Osteocyte (in vitro differentiated cells): ENCODE measurements around the gene TRMT112. TPM values are rescaled to one million over a fixed set of nuclear protein-coding genes. Genes with fewer than 3 reads are reported as not detected.

Experiments
- DNase-seq: peaks from one replicate; pipeline ENCODE4 v3.0.0; 2021; ENCODE audit warnings: mixed read lengths; ENCODE audit not compliant: unreplicated experiment; ENCODE audit errors: extremely low spot score
- H3K27ac Mint-ChIP-seq: one replicate; pipeline ENCODE4 v1.8.0; 2021; ENCODE audit warnings: mild to moderate bottlenecking, mixed read lengths; ENCODE audit not compliant: unreplicated experiment
- H3K27me3 Mint-ChIP-seq: one replicate; pipeline ENCODE4 v1.8.0; 2021; ENCODE audit warnings: mixed read lengths; ENCODE audit not compliant: unreplicated experiment
- H3K36me3 Mint-ChIP-seq: one replicate; pipeline ENCODE4 v1.8.0; 2021; ENCODE audit warnings: mixed read lengths; ENCODE audit not compliant: unreplicated experiment
- H3K4me1 Mint-ChIP-seq: one replicate; pipeline ENCODE4 v1.8.0; 2021; ENCODE audit warnings: mixed read lengths; ENCODE audit not compliant: unreplicated experiment
- H3K4me3 Mint-ChIP-seq: one replicate; pipeline ENCODE4 v1.8.0; 2021; ENCODE audit warnings: mild to moderate bottlenecking, moderate library complexity, mixed read lengths; ENCODE audit not compliant: unreplicated experiment
- H3K9me3 Mint-ChIP-seq: one replicate; pipeline ENCODE4 v1.8.0; 2021; ENCODE audit warnings: mixed read lengths; ENCODE audit not compliant: unreplicated experiment
- long read RNA-seq: library from polyadenylated mRNA; unstranded; transcript quantifications from one replicate; pipeline ENCODE4 v2.0.0, GENCODE V29; 2021
- total RNA-seq: library from RNA; stranded (reverse); gene quantifications from 2 replicates; pipeline ENCODE4 v1.2.1, GENCODE V29; 2021
- TF ChIP-seq, protein P1 (sequence below): fragments of 200-600 bp; sonication (generic); IDR thresholded peaks from 2 replicates; pipeline ENCODE4 v1.5.0; 2021; ENCODE audit warnings: antibody characterized with exemption, mild to moderate bottlenecking, moderate library complexity

TRMT112 gene
- total RNA-seq = 159 and 174 TPM in 2 replicates
- long read RNA-seq, transcript TRMT112-206 (4 exons, 1,106 nt) = major isoform, 33 of 35 reads
- long read RNA-seq, partial matches to known transcripts = 0 of 35 reads
- long read RNA-seq, other reads (novel, unspliced or antisense) = 1 of 35 reads

DNA sequence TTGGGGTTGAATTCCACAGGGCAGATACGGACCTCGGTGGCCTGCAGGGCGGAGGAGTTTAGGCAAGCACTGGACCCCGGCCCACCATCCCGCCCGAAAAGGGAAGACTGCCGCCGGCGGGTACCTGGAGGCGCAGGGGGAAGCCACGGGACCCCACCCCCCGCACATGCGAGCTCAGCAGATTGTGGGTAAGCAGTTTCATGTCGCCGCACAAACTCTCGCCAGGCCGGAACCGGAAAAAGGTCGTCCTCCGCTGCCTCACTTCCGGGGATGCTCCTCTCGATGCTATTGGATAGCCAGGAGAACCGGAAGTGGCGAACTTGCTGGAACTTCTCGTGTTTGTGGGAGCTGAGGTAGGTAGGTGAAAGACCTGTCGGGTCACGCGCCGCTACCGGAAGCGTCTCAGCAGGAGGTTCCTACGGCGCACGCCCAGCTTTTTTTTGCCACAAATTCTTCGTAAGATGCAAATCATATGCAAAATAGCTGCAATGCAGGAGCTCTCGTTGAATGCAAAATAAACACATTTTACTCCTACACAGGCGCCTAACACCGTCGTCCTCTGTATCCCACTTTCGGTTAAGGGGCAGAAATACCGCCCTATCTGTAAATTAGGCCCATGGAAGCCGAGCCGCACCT is at the start of gene TRMT112:
TSS of gene TRMT112 (minus strand) at position 235 of the 636 bp plus-strand sequence. CDS start at position 202, 33 bp downstream.
- H3K27me3 Mint-ChIP-seq = no peaks in the 10 kb centered on the region
- peaks cover 21% of the 10 kb centered on the region for H3K36me3 Mint-ChIP-seq
- peaks cover 39% of the 10 kb centered on the region for H3K4me1 Mint-ChIP-seq
- H3K9me3 Mint-ChIP-seq = no peaks in the 10 kb centered on the region
- H3K4me3 Mint-ChIP-seq = peak within 1 kb of the TSS; percentile 92
- TF ChIP-seq, protein P1, sequence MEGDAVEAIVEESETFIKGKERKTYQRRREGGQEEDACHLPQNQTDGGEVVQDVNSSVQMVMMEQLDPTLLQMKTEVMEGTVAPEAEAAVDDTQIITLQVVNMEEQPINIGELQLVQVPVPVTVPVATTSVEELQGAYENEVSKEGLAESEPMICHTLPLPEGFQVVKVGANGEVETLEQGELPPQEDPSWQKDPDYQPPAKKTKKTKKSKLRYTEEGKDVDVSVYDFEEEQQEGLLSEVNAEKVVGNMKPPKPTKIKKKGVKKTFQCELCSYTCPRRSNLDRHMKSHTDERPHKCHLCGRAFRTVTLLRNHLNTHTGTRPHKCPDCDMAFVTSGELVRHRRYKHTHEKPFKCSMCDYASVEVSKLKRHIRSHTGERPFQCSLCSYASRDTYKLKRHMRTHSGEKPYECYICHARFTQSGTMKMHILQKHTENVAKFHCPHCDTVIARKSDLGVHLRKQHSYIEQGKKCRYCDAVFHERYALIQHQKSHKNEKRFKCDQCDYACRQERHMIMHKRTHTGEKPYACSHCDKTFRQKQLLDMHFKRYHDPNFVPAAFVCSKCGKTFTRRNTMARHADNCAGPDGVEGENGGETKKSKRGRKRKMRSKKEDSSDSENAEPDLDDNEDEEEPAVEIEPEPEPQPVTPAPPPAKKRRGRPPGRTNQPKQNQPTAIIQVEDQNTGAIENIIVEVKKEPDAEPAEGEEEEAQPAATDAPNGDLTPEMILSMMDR = no peak
- H3K27ac Mint-ChIP-seq = peak within 1 kb of the TSS; percentile 99
- peak; percentile 97 for DNase-seq

- H3K27ac Mint-ChIP-seq = no peak overlapping the region
- H3K4me3 Mint-ChIP-seq = no peak overlapping the region
- H3K9me3 Mint-ChIP-seq = no peaks in the 10 kb centered on the region
- H3K27me3 Mint-ChIP-seq = no peaks in the 10 kb centered on the region
- TF ChIP-seq, protein P1 = no peak
- DNase-seq = no peak
- H3K36me3 Mint-ChIP-seq = peaks cover 32% of the 10 kb centered on the region
- H3K4me1 Mint-ChIP-seq = no peaks in the 10 kb centered on the region
Observed at GRCh38 chr11:64366751-64367150, 49.4 kb upstream of the TRMT112 start.

GRCh38 chr11:64364911-64365310 is 47.6 kb upstream of the TRMT112 start:
- H3K9me3 Mint-ChIP-seq = no peaks in the 10 kb centered on the region
- TF ChIP-seq, protein P1 = no peak
- H3K36me3 Mint-ChIP-seq = peaks cover 35% of the 10 kb centered on the region
- no peak overlapping the region for H3K27ac Mint-ChIP-seq
- DNase-seq = no peak
- no peaks in the 10 kb centered on the region for H3K27me3 Mint-ChIP-seq
- no peak overlapping the region for H3K4me3 Mint-ChIP-seq
- peaks cover 11% of the 10 kb centered on the region for H3K4me1 Mint-ChIP-seq

DNA sequence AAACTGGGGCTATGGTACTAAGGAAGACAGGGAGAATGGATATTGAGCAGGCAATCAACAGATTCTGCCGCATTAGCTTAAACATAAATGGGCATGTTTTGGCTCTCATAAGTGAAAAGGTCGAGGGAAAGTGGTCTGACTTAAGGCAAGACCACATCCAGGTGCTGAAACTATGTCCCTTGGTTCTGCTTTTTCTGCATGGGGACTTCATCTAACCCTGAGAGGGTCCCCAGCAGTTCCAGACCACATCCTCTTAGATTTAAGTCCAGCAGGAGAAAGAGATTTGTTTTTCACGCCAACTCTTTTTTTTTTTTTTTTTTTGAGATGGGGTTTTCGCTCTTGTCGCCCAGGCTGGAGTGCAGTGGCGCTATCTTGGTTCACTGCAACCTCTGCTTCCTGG is 47.1 kb upstream of the TRMT112 start:
- no peaks in the 10 kb centered on the region for H3K9me3 Mint-ChIP-seq
- no peak for DNase-seq
- no peak overlapping the region for H3K27ac Mint-ChIP-seq
- TF ChIP-seq, protein P1 = no peak
- peaks cover 32% of the 10 kb centered on the region for H3K36me3 Mint-ChIP-seq
- no peaks in the 10 kb centered on the region for H3K27me3 Mint-ChIP-seq
- no peak overlapping the region for H3K4me3 Mint-ChIP-seq
- peaks cover 16% of the 10 kb centered on the region for H3K4me1 Mint-ChIP-seq

- Mint-ChIP-seq H3K9me3 (no peaks in the 10 kb centered on the region), H3K4me3 (no peak overlapping the region), H3K36me3 (peaks cover 28% of the 10 kb centered on the region), H3K4me1 (peaks cover 30% of the 10 kb centered on the region), H3K27me3 (no peaks in the 10 kb centered on the region), H3K27ac (no peak overlapping the region)
- TF ChIP-seq, protein P1 = no peak
- no peak for DNase-seq
Observed at GRCh38 chr11:64362339-64362738, 45.0 kb upstream of the TRMT112 start.
